ENCODE data around the gene USP10. TPM values are rescaled to one million over a fixed set of nuclear protein-coding genes. Genes with fewer than 3 reads are reported as not detected.
A peak's percentile ranks its signal among the peaks of the same experiment; 100 is the strongest.

USP10 gene
- total RNA-seq, 1 donor from 2014 or later = 72.2 TPM

GRCh38 chr16:84806890-84807258 is 107.1 kb downstream of the USP10 start:
- intact Hi-C loops (cut with DNase I) = no loop called here

DNA sequence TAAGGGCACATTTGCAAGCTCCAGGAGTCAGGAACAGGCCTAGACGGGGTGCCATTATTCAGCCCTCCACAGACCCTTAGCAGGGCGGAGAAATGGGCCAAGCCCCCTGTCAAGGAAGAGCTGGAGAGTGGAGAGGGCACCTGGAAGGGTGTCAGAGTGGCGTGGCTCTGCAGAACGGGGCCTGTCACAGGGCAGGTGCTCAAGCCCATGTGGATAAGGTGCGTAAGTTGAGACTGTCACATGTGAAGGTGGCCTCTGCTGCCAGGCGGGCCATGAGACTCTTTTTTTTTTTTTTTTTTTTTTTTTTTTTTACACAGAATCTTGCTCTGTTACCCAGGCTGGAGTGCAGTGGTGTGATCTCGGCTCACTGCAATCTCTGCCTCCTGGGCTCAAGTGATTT is 108.0 kb downstream of the USP10 start:
- DNase-seq (ENCODE audit: low spot score) (no peak), ATAC-seq (no peak)

More at GRCh38 chr16:84806890-84807258, 107.1 kb downstream of the USP10 start:
- peak; percentile 60 for DNase-seq (ENCODE audit: low spot score)
- ATAC-seq = no peak

DNA sequence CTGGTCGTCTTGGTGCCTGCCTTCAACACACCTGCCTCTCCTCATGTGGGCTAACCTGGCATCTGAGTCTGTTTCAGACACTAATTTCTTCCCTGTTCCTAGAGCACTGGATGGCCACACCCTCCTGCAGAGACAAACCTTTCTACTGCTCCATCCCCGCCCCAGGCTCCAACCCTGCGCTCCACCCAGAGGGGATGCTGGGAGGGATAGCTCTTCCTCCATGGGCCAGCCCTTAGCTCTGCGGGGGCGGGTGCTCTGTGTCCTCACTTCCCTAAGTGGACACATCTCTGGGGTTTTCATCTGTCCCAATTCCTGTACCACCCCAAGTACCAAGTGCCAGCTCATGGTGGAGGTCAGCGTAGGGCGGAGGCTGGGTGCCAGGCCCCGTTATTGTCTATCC is 109.0 kb downstream of the USP10 start:
- ATAC-seq = no peak
- intact Hi-C loops (cut with DNase I) = no loop called here
- peak; percentile 58 for DNase-seq (ENCODE audit: low spot score)

More for the DNA sequence above, 108.0 kb downstream of the USP10 start:
- intact Hi-C loops (cut with DNase I) = no loop called here

GRCh38 chr16:84810518-84811273 is 110.9 kb downstream of the USP10 start:
- DNase-seq (ENCODE audit: low spot score) = peak; percentile 80
- intact Hi-C loops (cut with DNase I) = no loop called here
- peak; percentile 87 for ATAC-seq

GRCh38 chr16:84811529-84811928 is 111.7 kb downstream of the USP10 start:
- DNase-seq (ENCODE audit: low spot score) (no peak), ATAC-seq (no peak)
- intact Hi-C loops (cut with DNase I) = no loop called here

DNA sequence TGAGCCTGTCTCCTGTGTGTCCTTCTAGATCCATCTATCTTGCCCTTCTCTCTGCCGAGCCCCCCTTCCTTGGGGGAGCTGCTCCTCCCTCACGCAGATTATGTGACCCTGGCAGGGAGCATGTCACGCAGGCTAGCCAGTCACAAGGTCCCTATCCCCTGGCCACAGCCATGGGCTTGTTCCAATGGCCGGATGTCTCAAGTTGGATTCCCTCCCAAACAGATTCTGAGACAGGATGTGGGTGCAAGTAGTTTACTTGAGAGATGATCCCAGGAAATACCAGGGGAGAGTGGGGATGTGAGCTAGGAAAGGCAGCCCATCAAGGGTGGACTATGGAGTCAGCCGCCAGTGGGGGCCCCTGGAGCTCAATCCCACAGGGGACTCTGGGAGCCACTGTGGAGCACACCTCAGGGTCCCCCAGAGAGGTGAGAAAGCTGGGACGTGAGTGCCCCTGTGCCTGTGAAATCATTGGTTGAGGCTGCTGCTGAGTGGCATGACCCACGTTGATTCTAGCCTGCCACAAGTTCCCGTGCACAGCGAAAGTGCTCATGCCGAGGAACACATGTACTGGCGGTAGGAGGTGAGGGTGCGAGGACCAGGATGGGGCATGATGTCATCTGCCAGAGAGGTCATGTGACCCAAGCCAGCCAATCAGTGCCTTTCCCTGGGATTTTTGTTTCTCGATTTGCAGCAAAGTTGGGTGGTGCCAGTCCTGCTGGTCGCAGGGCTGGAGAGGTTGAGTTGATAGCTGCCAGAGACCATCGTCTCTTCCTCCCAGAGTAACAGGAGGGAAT is 113.5 kb downstream of the USP10 start:
- intact Hi-C loops (cut with DNase I) = no loop called here
- DNase-seq (ENCODE audit: low spot score) (no peak), ATAC-seq (no peak)

- intact Hi-C loops (cut with DNase I) = no loop called here
- ATAC-seq = no peak
- DNase-seq (ENCODE audit: low spot score) = no peak
Observed at GRCh38 chr16:84815462-84815861, 115.7 kb downstream of the USP10 start.

DNA sequence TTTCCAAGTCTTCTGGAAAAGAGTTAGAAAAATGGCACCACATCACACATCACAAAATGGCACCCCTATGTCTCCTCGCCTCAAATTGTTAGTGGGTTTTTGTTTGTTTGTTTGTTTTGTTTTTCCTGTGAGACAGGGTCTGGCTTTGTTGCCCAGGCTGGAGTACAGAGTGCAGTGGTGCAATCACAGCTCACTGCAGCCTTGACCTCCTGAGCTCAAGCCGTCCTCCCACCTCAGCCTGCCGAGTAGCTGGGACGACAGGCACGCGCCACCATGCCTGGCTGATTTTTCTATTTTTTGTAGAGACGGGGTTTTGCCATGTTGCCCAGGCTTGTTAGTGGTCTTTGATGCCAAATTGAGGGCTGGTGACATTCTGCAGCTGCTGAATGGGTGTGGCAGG is 116.2 kb downstream of the USP10 start:
- intact Hi-C loops (cut with DNase I) = no loop called here
- ATAC-seq = no peak
- DNase-seq (ENCODE audit: low spot score) = no peak

GRCh38 chr16:84816485-84816884 is 116.7 kb downstream of the USP10 start:
- no peak for DNase-seq (ENCODE audit: low spot score)
- intact Hi-C loops (cut with DNase I) = no loop called here
- no peak for ATAC-seq

DNA sequence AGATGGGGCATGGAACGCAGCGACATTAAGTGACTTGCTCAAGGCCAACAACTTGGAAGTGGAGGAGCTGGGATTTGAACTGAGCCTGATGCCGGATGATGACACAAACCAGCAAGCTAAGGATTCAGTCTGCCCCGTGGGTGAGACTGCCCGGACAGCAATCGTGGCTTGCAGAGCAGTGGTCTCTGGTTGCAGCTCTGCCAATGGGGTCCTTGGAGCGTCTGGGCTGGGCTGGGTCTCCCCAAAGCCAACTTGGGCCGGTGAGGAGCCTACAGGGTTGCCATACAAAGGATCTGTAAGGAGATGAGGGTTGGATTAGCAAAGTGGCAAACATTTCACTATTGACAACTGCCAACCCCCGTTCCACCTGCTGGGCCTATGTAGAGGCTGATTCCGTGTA is 117.4 kb downstream of the USP10 start:
- intact Hi-C loops (cut with DNase I) = no loop called here

GRCh38 chr16:84817613-84818012 is 117.8 kb downstream of the USP10 start:
- DNase-seq (ENCODE audit: low spot score) (no peak), ATAC-seq (no peak)

More for the DNA sequence above, 117.4 kb downstream of the USP10 start:
- DNase-seq (ENCODE audit: low spot score) = no peak
- no peak for ATAC-seq

DNA sequence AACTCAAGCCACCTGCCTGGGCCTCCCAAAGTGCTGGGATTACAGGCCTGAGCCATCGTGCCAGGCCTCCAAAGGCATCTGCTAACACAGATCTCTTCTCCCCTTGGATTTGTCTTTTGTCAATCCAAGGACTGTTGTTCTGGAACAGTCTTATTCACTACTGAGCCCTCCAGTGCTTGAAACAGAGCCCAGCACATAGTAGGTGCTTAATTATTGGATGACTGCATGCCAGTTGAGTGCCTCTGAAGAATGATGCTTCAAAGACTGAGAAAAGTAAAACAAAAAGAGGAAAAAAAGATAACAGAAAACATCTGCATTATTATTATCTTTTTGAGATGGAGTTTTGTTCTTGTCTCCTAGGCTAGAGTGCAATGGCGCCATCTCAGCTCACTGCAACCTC is 118.3 kb downstream of the USP10 start:
- ATAC-seq (no peak), DNase-seq (ENCODE audit: low spot score) (no peak)
- intact Hi-C loops (cut with DNase I) = no loop called here

More at GRCh38 chr16:84817613-84818012, 117.8 kb downstream of the USP10 start:
- intact Hi-C loops (cut with DNase I) = no loop called here

DNA sequence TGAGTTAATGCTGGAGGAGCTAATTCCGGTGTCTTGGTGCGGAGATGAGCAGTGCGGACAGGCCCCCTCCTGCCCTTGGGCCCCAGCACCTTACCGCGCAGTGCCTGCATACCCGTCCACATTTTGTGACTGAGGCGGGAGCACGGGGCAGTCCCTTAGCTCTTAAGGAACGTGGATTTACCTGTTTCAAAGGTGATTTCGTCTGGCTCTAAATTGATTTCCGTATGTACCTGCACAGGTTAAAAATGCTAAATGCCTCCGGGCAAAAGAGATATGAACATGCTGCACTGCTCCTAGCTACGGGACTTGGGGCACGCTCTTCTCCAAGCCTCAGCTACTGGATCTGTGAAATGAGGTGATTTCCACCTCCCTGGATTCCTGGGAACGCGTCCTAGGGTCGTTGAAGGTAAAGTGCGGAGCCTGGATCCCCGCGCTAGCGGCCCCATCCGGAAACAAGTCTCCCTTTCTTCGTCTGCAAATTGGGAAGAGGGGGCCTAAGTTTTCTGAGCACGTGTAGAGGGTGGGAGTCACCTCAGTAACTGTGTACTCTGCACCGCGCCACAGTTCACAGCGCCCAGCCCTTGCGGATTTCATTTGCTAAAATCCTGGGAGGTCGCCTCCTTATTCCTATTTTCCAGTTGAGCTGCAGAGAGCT is 119.3 kb downstream of the USP10 start:
- intact Hi-C loops (cut with DNase I) = no loop called here
- no peak for DNase-seq (ENCODE audit: low spot score)
- ATAC-seq = no peak

GRCh38 chr16:84819644-84820304 is 120.0 kb downstream of the USP10 start, which contains the start of gene CRISPLD2:
TSS of gene CRISPLD2 (plus strand) at chr16:84819985. CDS start at chr16:84838496, 18,511 bp downstream.
- ATAC-seq (peak; percentile 86), DNase-seq (ENCODE audit: low spot score) (peak; percentile 98)
- intact Hi-C loops (cut with DNase I) = no loop called here

- intact Hi-C loops (cut with DNase I) = no loop called here
- ATAC-seq (peak; percentile 0), DNase-seq (ENCODE audit: low spot score) (no peak)
Observed at GRCh38 chr16:84820305-84820684, 120.5 kb downstream of the USP10 start.

DNA sequence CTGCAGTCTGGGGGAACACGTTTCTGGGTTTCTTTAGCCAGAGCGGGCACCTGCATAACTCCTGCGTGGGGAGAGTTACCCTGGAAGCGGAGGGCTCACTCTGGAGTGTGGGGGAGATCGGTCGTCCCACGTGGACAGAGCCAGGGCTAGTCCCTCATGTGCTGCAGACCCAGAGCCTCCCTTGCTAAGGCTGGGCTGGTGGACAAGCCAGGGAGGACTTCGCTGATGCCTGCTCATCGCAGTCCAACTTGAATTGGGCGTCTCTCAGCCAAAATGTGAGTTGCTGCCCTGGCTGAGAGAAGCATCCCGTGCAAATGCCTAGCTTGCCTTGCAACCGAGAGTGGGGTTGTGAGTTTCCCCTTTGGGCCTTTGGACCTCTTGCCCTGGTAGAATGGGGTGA is 121.0 kb downstream of the USP10 start:
- no peak for DNase-seq (ENCODE audit: low spot score)
- peak; percentile 11 for ATAC-seq
- intact Hi-C loops (cut with DNase I) = no loop called here

DNA sequence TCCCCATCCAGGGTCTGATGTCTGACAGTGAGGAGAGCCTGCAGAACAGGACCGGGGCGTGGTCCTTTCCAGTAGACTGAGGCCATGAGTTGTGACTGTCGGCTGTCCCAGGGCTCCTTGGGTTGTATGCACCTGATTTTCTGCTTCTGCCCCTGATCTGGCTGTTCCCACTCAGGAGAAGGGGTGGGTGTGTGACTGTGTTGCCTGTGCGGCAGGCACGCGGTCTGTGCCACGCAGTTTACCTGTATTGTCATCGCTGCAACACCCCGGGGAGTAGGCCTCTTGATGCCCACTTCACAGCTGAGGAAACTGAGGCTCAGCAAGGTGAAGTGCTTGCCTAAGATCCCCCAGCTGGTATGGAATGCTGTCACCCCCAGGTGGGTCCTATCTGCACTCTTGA is 121.4 kb downstream of the USP10 start:
- intact Hi-C loops (cut with DNase I) = no loop called here
- DNase-seq (ENCODE audit: low spot score) (no peak), ATAC-seq (peak; percentile 1)

- ATAC-seq (peak; percentile 42), DNase-seq (ENCODE audit: low spot score) (no peak)
- intact Hi-C loops (cut with DNase I) = no loop called here
Observed at GRCh38 chr16:84821728-84822689, 122.2 kb downstream of the USP10 start.
